ENCODE measurements around the gene TANC1. TPM values are rescaled to one million over a fixed set of nuclear protein-coding genes. Genes with fewer than 3 reads are reported as not detected.

Gene TANC1
- total RNA-seq, 1 donor from 2014 or later = 36.9 TPM

DNA sequence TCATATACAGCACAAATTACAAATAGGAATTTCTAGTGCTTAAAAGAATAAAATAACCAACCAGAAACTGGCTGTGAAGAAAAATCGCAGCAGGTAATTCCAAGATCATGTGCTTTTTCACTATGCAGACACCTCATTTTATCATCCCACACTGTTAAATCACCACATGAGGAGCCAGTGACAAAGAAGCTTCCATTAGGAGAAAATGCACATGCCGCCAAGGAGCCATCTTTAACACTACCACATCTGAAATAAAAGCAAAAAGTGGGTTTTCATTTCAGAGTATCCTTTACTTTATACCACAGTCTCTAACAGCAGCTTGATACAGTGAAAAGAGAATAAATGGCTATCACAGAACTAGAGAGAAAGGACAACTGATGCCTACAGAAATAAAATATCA, 311.3 kb downstream of the TANC1 start:
- Mint-ChIP-seq H3K27ac (ENCODE audit: unreplicated experiment) (no peak overlapping the region), H3K4me1 (ENCODE audit: unreplicated experiment) (peaks cover 14% of the 10 kb centered on the region), H3K4me3 (ENCODE audit: unreplicated experiment) (no peak overlapping the region), H3K27me3 (ENCODE audit: unreplicated experiment) (no peaks in the 10 kb centered on the region), H3K36me3 (ENCODE audit: unreplicated experiment) (peaks cover 25% of the 10 kb centered on the region), H3K9me3 (ENCODE audit: unreplicated experiment) (no peaks in the 10 kb centered on the region)
- DNase-seq (ENCODE audit: extremely low spot score, unreplicated experiment) = no peak
- TF ChIP-seq, protein P1, sequence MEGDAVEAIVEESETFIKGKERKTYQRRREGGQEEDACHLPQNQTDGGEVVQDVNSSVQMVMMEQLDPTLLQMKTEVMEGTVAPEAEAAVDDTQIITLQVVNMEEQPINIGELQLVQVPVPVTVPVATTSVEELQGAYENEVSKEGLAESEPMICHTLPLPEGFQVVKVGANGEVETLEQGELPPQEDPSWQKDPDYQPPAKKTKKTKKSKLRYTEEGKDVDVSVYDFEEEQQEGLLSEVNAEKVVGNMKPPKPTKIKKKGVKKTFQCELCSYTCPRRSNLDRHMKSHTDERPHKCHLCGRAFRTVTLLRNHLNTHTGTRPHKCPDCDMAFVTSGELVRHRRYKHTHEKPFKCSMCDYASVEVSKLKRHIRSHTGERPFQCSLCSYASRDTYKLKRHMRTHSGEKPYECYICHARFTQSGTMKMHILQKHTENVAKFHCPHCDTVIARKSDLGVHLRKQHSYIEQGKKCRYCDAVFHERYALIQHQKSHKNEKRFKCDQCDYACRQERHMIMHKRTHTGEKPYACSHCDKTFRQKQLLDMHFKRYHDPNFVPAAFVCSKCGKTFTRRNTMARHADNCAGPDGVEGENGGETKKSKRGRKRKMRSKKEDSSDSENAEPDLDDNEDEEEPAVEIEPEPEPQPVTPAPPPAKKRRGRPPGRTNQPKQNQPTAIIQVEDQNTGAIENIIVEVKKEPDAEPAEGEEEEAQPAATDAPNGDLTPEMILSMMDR (IDR thresholded peaks at IDR 0.05) = no peak

DNA sequence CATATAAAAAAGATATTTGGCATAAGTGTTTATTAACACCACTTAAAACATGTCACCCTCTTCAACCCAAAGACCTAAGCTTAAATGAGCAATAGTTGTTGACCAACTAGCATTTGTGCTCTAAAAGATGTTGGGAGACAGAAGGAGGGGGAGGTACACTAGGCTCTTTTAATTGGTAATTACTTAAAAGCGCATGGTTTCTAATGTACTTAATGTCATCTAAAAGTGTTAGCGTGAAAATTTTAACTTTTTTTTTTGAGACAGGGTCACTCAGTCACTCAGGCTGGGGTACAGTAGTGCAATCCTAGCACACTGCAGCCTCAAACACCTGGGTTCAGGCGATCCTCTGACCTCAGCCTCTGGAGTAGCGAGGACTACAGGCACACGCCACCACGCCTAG, 312.6 kb downstream of the TANC1 start:
- Mint-ChIP-seq H3K4me3 (ENCODE audit: unreplicated experiment) (no peak overlapping the region), H3K9me3 (ENCODE audit: unreplicated experiment) (no peaks in the 10 kb centered on the region), H3K36me3 (ENCODE audit: unreplicated experiment) (peaks cover 20% of the 10 kb centered on the region), H3K4me1 (ENCODE audit: unreplicated experiment) (peaks cover 26% of the 10 kb centered on the region), H3K27ac (ENCODE audit: unreplicated experiment) (no peak overlapping the region), H3K27me3 (ENCODE audit: unreplicated experiment) (no peaks in the 10 kb centered on the region)
- DNase-seq (ENCODE audit: extremely low spot score, unreplicated experiment) = no peak
- TF ChIP-seq, protein P1 (IDR thresholded peaks at IDR 0.05) = no peak

Small RNA genes lying within 50 kb of the gene (microRNA-seq; reads per million reads assigned to microRNA genes)
- not detected for gene MIR6888 (ENCODE audit: unreplicated experiment)

Other genes starting within 250 kb of the TANC1 start
- gene DAPL1, start 173.3 kb upstream of the TANC1 start, total RNA-seq = not detected in 2 replicates